GM19240 (cell line): Measurements from ENCODE around the gene NMB.
"Not testable (repeated sequence)": the region's sequence is repeated elsewhere in the genome, so short reads cannot be mapped to it uniquely, and the experiment has no call there.

Experiments used
- DNase-seq: peaks from one replicate; pipeline ENCODE4 v3.0.0; 2011; ENCODE audit warnings: low spot score; ENCODE audit not compliant: insufficient read length

The NMB gene

GRCh38 chr15:84656972-84657371 is 1.0 kb downstream of the NMB start:
- no peak for DNase-seq

- peak; percentile 16 for DNase-seq
Measured at GRCh38 chr15:84654689-84655453, 3.1 kb downstream of the NMB start.

GRCh38 chr15:84653910-84654688 is 3.9 kb downstream of the NMB start, which contains the start of gene WDR73:
Gene WDR73 (minus strand): TSS chr15:84654283. CDS start chr15:84654274, 9 bp downstream.
- DNase-seq = peak; percentile 83

GRCh38 chr15:84653584-84653909 is 4.5 kb downstream of the NMB start:
- DNase-seq = no peak

GRCh38 chr15:84649706-84650105 is 8.3 kb downstream of the NMB start:
- DNase-seq = no peak

- DNase-seq = no peak
Measured at GRCh38 chr15:84648539-84648938, 9.5 kb downstream of the NMB start.

GRCh38 chr15:84647726-84648125 is 10.3 kb downstream of the NMB start:
- DNase-seq = no peak

GRCh38 chr15:84645997-84646396 is 12.0 kb downstream of the NMB start:
- DNase-seq = no peak

GRCh38 chr15:84645496-84645895 is 12.5 kb downstream of the NMB start:
- DNase-seq = no peak

- no peak for DNase-seq
Measured at GRCh38 chr15:84643838-84644237, 14.2 kb downstream of the NMB start.

GRCh38 chr15:84642640-84643039 is 15.4 kb downstream of the NMB start:
- DNase-seq = not testable (repeated sequence)

GRCh38 chr15:84641871-84642270 is 16.1 kb downstream of the NMB start:
- DNase-seq = not testable (repeated sequence)

- DNase-seq = no peak
Measured at GRCh38 chr15:84638103-84638502, 19.9 kb downstream of the NMB start.

GRCh38 chr15:84634228-84634837 is 23.7 kb downstream of the NMB start:
- no peak for DNase-seq

- DNase-seq = no peak
Measured at GRCh38 chr15:84633311-84634227, 24.4 kb downstream of the NMB start.

GRCh38 chr15:84631706-84632272 is 26.2 kb downstream of the NMB start:
- no peak for DNase-seq

- no peak for DNase-seq
Measured at GRCh38 chr15:84629033-84629432, 29.0 kb downstream of the NMB start.

GRCh38 chr15:84625123-84625522 is 32.9 kb downstream of the NMB start:
- no peak for DNase-seq

GRCh38 chr15:84624359-84624758 is 33.6 kb downstream of the NMB start:
- DNase-seq = no peak

- no peak for DNase-seq
Measured at GRCh38 chr15:84621358-84621979, 36.5 kb downstream of the NMB start.
